Measurements from ENCODE around the gene VMO1. TPM values are rescaled to one million over a fixed set of nuclear protein-coding genes. Genes with fewer than 3 reads are reported as not detected.
A peak's percentile ranks its signal among the peaks of the same experiment; 100 is the strongest.

VMO1 gene
- total and polyA plus RNA-seq, 11 donors = 0.48 to 1.9 (median 1.1) TPM; not detected in 4

DNA sequence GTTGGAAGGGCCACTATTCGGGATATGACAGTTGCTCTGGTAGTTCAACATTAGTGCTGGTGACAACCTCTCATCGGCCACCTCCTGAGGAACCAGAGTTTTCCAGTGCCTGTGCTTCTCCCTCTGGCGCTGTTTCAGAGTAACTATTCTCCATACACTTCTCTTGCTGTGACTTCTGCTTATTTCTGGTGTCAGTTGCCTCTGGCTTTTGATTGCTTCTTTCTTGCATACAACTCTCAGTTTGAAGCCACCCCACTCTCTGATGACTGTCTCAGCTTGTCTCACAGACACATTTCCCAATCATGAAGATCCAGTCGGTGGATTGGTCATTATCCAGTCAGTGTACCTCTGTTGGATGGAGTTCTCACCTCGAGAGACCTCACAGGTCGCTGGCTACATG, 17.9 kb downstream of the VMO1 start:
- H3K9me3 ChIP-seq = no peaks in the 10 kb centered on the region
- peaks cover 0 to 55% (median 0%) of the 10 kb centered on the region in 12 donors for H3K4me1 ChIP-seq
- intact Hi-C loops (cut with DNase I) = no loop called here
- H3K27me3 ChIP-seq = peaks cover 0 to 13% (median 0%) of the 10 kb centered on the region in 9 donors
- ATAC-seq (peak in 1 of 4 donors; percentile 33), DNase-seq (no peak)
- 79 to 89% (median 83%) methylated on average over 6 of the region's 6 CpGs for WGBS, 4 donors
- peak overlapping the region in 3 of 12 donors; percentile 20 to 93 (median 21) for H3K27ac ChIP-seq
- no peaks in the 10 kb centered on the region for H3K36me3 ChIP-seq
- H3K4me3 ChIP-seq = no peak overlapping the region
- TF ChIP-seq POLR2A (IDR thresholded peaks at IDR 0.05) = no peak
- TF ChIP-seq, protein P1, sequence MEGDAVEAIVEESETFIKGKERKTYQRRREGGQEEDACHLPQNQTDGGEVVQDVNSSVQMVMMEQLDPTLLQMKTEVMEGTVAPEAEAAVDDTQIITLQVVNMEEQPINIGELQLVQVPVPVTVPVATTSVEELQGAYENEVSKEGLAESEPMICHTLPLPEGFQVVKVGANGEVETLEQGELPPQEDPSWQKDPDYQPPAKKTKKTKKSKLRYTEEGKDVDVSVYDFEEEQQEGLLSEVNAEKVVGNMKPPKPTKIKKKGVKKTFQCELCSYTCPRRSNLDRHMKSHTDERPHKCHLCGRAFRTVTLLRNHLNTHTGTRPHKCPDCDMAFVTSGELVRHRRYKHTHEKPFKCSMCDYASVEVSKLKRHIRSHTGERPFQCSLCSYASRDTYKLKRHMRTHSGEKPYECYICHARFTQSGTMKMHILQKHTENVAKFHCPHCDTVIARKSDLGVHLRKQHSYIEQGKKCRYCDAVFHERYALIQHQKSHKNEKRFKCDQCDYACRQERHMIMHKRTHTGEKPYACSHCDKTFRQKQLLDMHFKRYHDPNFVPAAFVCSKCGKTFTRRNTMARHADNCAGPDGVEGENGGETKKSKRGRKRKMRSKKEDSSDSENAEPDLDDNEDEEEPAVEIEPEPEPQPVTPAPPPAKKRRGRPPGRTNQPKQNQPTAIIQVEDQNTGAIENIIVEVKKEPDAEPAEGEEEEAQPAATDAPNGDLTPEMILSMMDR (IDR thresholded peaks at IDR 0.05) = no peak

DNA sequence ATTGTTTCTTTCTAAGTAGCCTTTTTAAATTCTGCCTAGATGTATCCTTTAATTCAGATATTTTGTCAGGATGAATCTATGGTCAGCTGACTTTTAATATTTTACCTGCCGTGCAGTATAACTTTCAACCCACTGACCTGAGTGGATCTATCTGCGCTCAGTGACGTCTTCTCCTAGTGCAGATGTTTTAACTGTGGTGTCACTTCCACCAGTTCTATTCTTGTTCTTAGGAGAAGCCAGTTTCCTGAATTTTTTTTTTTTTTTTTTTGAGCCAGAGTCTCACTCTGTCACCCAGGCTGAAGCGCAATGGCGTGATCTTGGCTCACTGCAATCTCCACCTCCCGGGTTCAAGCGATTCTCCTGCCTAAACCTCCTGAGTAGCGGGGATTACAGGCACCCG, 19.4 kb downstream of the VMO1 start:
- Histone ChIP-seq H3K27ac (peak overlapping the region in 5 of 12 donors; percentile 25 to 93 (median 59)), H3K4me3 (no peak overlapping the region), H3K4me1 (peaks cover 0 to 55% (median 0%) of the 10 kb centered on the region in 12 donors), H3K9me3 (no peaks in the 10 kb centered on the region), H3K36me3 (no peaks in the 10 kb centered on the region), H3K27me3 (peaks cover 0 to 2% (median 0%) of the 10 kb centered on the region in 9 donors)
- ATAC-seq (peak in 3 of 4 donors; percentile 31 to 76 (median 44)), DNase-seq (no peak)
- no peak for TF ChIP-seq POLR2A (IDR thresholded peaks at IDR 0.05)
- TF ChIP-seq, protein P1 (IDR thresholded peaks at IDR 0.05) = no peak
- WGBS, 4 donors = 63 to 68% (median 66%) methylated on average over 9 of the region's 9 CpGs
- intact Hi-C loops (cut with DNase I) = no loop called here

DNA sequence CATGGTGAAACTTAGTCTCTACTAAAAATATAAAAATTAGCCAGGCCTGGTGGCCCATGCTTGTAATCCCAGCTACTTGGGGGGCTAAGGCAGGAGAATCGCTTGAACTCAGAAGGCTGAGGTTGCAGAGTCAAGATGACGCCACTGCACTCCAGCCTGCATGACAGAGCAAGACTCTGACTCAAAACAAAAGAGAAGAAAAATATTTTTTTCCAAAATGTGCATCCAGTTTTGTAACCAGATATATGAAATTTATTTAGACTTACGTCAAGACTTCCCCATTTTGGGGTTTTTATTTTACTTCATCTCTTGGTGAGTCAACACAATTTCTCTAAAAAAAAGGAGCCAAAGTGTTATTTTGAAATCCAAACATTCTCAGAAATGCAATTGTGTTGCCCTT, 20.0 kb downstream of the VMO1 start:
- TF ChIP-seq, protein P1 (IDR thresholded peaks at IDR 0.05) = no peak
- TF ChIP-seq POLR2A (IDR thresholded peaks at IDR 0.05) = no peak
- DNase-seq (peak in 1 of 5 donors; percentile 36), ATAC-seq (peak in 2 of 4 donors; percentile 34 to 68)
- 85 to 94% (median 88%) methylated on average over 3 of the region's 3 CpGs for WGBS, 4 donors
- H3K4me3 ChIP-seq = no peak overlapping the region
- H3K9me3 ChIP-seq = no peaks in the 10 kb centered on the region
- H3K36me3 ChIP-seq = no peaks in the 10 kb centered on the region
- H3K4me1 ChIP-seq = peaks cover 0 to 55% (median 0%) of the 10 kb centered on the region in 12 donors
- peaks cover 0 to 2% (median 0%) of the 10 kb centered on the region in 9 donors for H3K27me3 ChIP-seq
- intact Hi-C loops (cut with DNase I) = no loop called here
- peak overlapping the region in 7 of 12 donors; percentile 24 to 93 (median 42) for H3K27ac ChIP-seq

DNA sequence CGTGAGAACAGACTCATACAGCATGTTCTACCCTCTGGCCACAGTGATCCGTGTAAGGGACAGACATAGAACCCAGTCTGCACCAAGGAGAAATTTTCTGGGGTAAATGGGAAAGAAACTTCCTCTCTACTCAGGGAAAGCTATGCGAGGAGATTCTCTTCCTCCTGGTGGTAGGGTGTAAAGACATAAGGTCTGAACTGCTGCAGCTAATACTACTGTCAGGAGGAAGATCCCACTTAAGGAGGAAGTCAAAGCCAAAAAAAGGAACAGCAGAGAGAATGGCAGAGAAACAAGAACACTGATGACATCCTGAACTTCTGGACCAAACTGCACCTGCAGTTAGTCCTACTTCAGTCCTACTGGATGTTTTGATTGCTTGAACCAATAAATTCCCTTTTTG, 21.6 kb downstream of the VMO1 start:
- H3K9me3 ChIP-seq = no peaks in the 10 kb centered on the region
- TF ChIP-seq, protein P1 (IDR thresholded peaks at IDR 0.05) = no peak
- no peak for TF ChIP-seq POLR2A (IDR thresholded peaks at IDR 0.05)
- H3K4me1 ChIP-seq = peaks cover 0 to 44% (median 0%) of the 10 kb centered on the region in 12 donors
- H3K4me3 ChIP-seq = no peak overlapping the region
- peak; percentile 42 to 71 (median 58) for ATAC-seq
- intact Hi-C loops (cut with DNase I) = no loop called here
- peak overlapping the region in 5 of 12 donors; percentile 38 to 93 (median 41) for H3K27ac ChIP-seq
- H3K27me3 ChIP-seq = peaks cover 0 to 15% (median 0%) of the 10 kb centered on the region in 9 donors
- 67 to 76% (median 72%) methylated on average over 3 of the region's 3 CpGs for WGBS, 4 donors
- H3K36me3 ChIP-seq = no peaks in the 10 kb centered on the region
- DNase-seq = no peak
